ENCODE results near the gene SRRT. TPM values are rescaled to one million over a fixed set of nuclear protein-coding genes. Genes with fewer than 3 reads are reported as not detected.

SRRT gene
- total and polyA plus RNA-seq, 2 donors (not counting 1 experiment from before 2014, with no cell fraction given): 198 to 209 TPM

- Histone ChIP-seq H3K27ac (ENCODE audit: low read length in 2 of 2) (no peak overlapping the region), H3K9ac (ENCODE audit: low read length) (peak overlapping the region; percentile 65), H3K4me3 (ENCODE audit: control extremely low read depth in 1 of 5, extremely low read depth in 1 of 5, insufficient read depth in 1 of 5, low read depth in 2 of 5, low read length in 4 of 5) (peak overlapping the region in 4 of 5 experiments; percentile 33 to 83 (median 51)), H3K79me2 (ENCODE audit: control insufficient read depth, insufficient read depth, low read length) (no peaks in the 10 kb centered on the region), H3K4me2 (replicated peaks; ENCODE audit: low read depth, low read length, poor library complexity, severe bottlenecking) (peak overlapping the region; percentile 100), H3K36me3 (replicated peaks in 1 of 2; ENCODE audit: control extremely low read depth in 1 of 2, control insufficient read depth in 1 of 2, extremely low read depth in 1 of 2, insufficient read depth in 2 of 2, low read length in 1 of 2) (no peaks in the 10 kb centered on the region), H3K27me3 (replicated peaks in 1 of 4; ENCODE audit: control extremely low read depth in 1 of 4, control insufficient read depth in 3 of 4, insufficient read depth in 4 of 4, low read length in 3 of 4) (peaks cover 0 to 79% (median 26%) of the 10 kb centered on the region in 4 experiments), H2AFZ (ENCODE audit: insufficient read depth, low read depth, low read length, poor library complexity, severe bottlenecking) (peak overlapping the region; percentile 64), H3K4me1 (ENCODE audit: control insufficient read depth in 2 of 2, insufficient read depth in 2 of 2, low read length in 2 of 2) (peaks cover 33 to 34% of the 10 kb centered on the region in 2 donors), H3K9me3 (ENCODE audit: control extremely low read depth in 1 of 3, control insufficient read depth in 2 of 3, insufficient read depth in 1 of 3, low read length in 2 of 3) (peaks cover 0 to 16% (median 0%) of the 10 kb centered on the region in 3 donors), H4K20me1 (ENCODE audit: control insufficient read depth, insufficient read depth, low read length, poor library complexity, severe bottlenecking) (no peaks in the 10 kb centered on the region)
- peak overlapping the region; percentile 62 for H3K4me3 Mint-ChIP-seq
- ChIA-PET POLR2A (interaction anchor here (0.7 to 1.6 kb wide), 3 partner anchors 20 to 317 kb away, joined by 5 to 16 read pairs (median 8); partner anchors contain the start of gene SRRT), CTCF (interaction anchor here (0.5 to 2.9 kb wide), 25 partner anchors 8 to 868 kb away, joined by 3 to 32 read pairs (median 4); partner anchors contain the start of genes SLC12A9, SRRT and VGF)
- DNase-seq (peak; percentile 73), ATAC-seq (ENCODE audit: low read depth) (peak; percentile 39)
- H3K27me3 Mint-ChIP-seq: peaks cover 38% of the 10 kb centered on the region
- H3K9me3 Mint-ChIP-seq (ENCODE audit: insufficient read depth): no peaks in the 10 kb centered on the region
- no peak overlapping the region for H3K27ac Mint-ChIP-seq
- 1% methylated on average over 78 of the region's 83 CpGs for WGBS (ENCODE audit: insufficient coverage)
- intact Hi-C loops (cut with micrococcal nuclease): loop anchor here (1.0 to 10.0 kb wide), 2 partner anchors 182 to 250 kb away; no protein-coding TSS in a partner anchor
- peaks cover 21% of the 10 kb centered on the region for H3K4me1 Mint-ChIP-seq
- TF ChIP-seq CTCF (IDR thresholded peaks at IDR 0.05) (peak; percentile 84), EZH2 (IDR thresholded peaks at IDR 0.05; ENCODE audit: borderline replicate concordance, insufficient read depth, low read depth, low read length, poor library complexity, severe bottlenecking) (peak; percentile 70)
Observed at GRCh38 chr7:100894860-100895700, 20.2 kb downstream of the SRRT start.
